Tibial nerve (tissue), 4 donors: ENCODE results near the gene RGS6.

Experiments used
- CTCF ChIP-seq, 5 experiments: fragments of 200-600 bp in 3 of 5; fragments of 450-650 bp in 2 of 5; sonication (generic) in 3 of 5; IDR thresholded peaks; one replicate each; pipeline ENCODE4 v1.5.1; 2016 to 2019; ENCODE audit warnings: antibody characterized with exemption in 5 of 5, mild to moderate bottlenecking in 3 of 5, moderate library complexity in 2 of 5
- EP300 ChIP-seq, 2 donors: sonication (generic); formaldehyde crosslinking; IDR thresholded peaks; one replicate each; pipeline ENCODE4 v1.6.1; 2017; ENCODE audit warnings: antibody characterized with exemption in 2 of 2, mild to moderate bottlenecking in 1 of 2
- POLR2A ChIP-seq, 2 donors: fragments of 450-650 bp; IDR thresholded peaks; one replicate each; pipeline ENCODE4 v1.6.1; 2017; ENCODE audit warnings: antibody characterized with exemption in 2 of 2, mild to moderate bottlenecking in 2 of 2, moderate library complexity in 2 of 2

- TF ChIP-seq CTCF (IDR thresholded peaks at IDR 0.05) (no peak), POLR2A (IDR thresholded peaks at IDR 0.05) (no peak), EP300 (IDR thresholded peaks at IDR 0.05) (no peak)
Measured at GRCh38 chr14:71985538-71986189, 53.4 kb downstream of the RGS6 start.
